HG03378 (cell line): ENCODE measurements around the gene SURF2.
"Not testable (repeated sequence)": the region's sequence is repeated elsewhere in the genome, so short reads cannot be mapped to it uniquely, and the experiment has no call there.

Source experiments
- ATAC-seq: cut with Tn5 transposase; IDR thresholded peaks from one replicate; pipeline ENCODE4 v1.9.1; 2021; ENCODE audit warnings: mild to moderate bottlenecking, moderate library complexity; ENCODE audit not compliant: unreplicated experiment

Gene SURF2

GRCh38 chr9:133356391-133357091 is at the start of gene SURF2, which contains the start of gene SURF1:
TSS of gene SURF2 (plus strand) at chr9:133356550. CDS start at chr9:133356593, 43 bp downstream.
TSS of gene SURF1 (minus strand) at chr9:133356487. CDS start at chr9:133356453, 34 bp downstream.
- no peak for ATAC-seq

GRCh38 chr9:133307301-133307700 is 49.0 kb upstream of the SURF2 start:
- ATAC-seq = no peak

DNA sequence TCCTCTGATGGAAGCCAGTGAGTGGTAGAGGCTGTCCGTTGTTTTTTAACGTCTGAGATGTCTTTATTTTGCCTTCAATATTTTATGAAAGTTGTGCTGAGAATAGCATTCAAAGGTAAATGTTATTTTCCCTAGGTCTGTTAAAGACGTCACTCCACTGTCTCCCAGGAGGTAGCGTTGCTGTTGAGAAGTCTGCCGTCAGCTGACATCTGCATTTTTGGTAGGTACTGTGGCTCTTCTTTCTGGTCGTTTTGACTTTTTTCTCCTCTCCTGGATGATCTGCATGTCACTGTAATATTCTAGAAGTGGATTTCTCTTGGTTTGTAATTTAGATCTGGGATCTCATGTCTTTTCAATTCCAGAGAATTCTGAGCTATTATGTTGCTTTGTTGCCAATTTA is 46.7 kb upstream of the SURF2 start:
- no peak for ATAC-seq

DNA sequence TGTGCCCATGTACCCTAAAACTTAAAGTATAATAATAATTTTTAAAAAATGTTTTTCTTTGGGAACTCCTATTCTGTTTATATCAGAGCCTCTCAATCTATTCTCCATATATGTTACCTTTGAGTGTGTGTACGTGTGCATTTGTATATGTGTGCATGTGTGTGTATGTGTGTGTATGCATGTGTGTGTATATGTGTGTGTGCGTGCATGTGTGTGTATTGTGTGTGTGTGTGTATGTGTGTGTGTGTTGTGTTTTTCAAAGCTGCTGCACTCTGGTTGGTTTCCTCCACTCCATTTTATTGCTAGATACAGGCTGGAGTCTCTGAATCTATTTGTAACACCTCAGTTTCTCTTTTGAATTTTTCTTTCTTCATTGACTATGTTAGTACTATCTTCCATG is 40.4 kb upstream of the SURF2 start:
- no peak for ATAC-seq

DNA sequence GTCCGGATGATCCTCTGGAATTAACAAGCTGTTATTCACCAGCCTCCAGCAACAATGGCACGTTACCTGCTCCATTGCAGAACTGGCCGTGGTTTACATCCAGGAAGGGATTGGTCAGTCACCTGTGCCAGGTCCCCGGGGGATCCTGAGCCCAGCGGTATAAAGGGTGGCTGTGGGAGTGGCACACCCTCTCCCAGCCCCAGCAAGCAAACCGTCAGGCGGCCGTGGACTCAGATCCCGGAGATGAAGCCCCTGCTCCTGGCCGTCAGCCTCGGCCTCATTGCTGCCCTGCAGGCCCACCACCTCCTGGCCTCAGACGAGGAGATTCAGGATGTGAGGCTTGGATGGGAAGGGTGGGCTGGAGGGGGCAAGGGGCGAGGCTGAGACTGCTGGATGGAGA is 38.8 kb upstream of the SURF2 start:
- not testable (repeated sequence) for ATAC-seq

DNA sequence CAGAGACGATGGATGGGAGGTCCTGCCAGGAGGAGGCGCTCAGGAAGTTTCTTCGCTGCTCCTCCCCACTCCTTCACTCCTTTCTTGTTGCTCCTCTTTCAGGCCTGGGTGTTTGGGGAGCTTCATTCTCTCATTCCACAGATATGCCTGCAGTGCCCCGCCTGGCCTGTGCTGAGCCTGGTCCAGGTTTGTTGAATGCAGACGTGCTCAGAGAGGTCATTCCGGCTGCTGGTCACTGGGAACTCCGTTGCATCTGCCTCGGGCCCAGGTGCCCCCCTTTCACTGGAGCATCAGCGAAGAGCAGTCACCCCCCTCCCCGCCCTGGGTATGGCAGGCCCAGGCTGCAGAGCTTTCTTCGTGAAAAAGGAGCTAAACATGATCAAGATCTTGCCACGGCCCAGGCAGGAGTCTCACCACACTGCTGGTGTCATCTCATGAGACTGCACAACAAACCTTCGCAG is 35.9 kb upstream of the SURF2 start:
- no peak for ATAC-seq

DNA sequence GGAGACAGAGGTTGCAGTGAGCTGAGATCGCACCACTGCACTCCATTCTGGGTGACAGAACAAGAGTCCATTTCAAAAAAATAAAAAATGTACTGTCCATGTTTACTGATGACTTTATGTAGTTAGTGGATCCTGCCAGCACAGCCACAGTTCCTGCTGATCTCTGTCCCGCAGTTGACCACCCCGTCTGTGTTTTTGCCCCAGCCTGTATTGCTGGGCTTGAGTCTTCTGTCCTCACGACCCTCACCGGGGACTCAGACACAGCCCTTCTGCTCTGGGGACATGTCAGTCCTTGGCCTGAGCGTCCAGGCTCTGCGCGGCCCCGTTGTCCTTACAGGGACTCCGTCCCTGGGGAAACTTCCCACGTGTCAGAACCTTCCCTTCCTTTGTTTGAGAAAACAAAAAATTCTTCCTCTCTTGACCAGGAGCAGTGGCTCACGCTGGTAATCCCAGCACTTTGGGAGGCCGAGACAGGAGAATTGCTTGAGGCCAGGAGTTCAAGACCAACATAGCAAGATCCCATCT is 34.9 kb upstream of the SURF2 start:
- no peak for ATAC-seq

- ATAC-seq = no peak
Observed at GRCh38 chr9:133322701-133323100, 33.6 kb upstream of the SURF2 start.

DNA sequence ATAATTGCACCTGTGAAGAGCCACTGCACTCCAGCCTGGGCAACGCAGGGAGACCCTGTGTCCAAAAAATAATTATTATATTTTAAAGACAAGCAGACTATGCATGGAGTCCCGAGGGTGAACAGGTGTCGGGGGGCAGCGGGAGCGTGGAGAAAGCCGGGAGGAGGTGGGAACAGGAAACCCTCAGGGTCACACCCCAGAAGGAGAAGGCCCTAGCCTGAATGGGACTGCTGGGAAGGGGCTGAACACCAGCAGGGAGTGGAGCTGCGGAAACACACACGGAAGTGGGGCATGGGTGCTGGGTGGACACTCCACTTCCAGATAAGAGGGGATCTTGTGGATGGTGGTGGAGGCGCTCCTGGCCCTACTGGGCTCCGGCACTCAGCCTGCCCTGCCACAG is 33.1 kb upstream of the SURF2 start:
- no peak for ATAC-seq

- ATAC-seq = no peak
Observed at GRCh38 chr9:133323991-133324703, 32.2 kb upstream of the SURF2 start.

DNA sequence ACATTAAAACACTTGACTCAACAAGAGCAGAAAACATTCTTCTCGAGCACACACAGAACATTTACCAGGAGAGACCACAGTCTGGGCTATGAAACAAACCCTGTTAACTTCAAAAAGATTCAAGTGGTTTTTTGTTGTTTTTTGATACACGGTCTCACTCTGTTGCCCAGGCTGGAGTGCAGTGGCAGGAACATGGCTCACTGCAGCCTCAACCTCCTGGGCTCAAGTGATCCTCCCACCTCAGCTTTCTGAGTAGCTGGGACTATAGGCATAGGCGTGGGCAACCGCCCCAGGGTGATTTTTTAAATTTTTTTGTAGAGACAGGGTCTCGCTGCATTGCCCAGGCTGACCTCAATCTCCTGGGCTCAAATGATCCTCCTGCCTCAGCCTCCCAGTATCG is 29.3 kb upstream of the SURF2 start:
- ATAC-seq = not testable (repeated sequence)

- ATAC-seq = no peak
Observed at GRCh38 chr9:133327834-133328484, 28.4 kb upstream of the SURF2 start.

- not testable (repeated sequence) for ATAC-seq
Observed at GRCh38 chr9:133329306-133330156, 26.8 kb upstream of the SURF2 start.

DNA sequence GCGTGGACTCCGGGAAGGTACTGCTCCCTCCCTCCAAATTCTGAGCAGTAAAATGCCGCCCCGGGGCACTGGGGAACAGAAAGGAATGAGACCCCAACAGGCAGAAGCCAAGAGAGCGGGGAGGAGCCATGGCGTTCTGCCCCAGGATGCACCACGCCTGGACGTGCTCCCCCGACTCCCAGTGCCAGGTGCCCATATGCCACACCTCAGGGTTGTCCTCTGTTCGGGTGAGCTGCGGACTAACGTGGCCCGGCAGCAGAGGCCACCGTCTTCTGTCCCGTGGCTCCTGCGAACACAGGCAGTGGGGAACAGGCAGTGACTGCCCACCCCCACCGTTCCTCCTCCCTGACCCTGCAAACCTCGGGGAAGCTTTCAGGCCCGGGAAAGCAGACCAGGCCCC is 25.1 kb upstream of the SURF2 start:
- ATAC-seq = no peak

DNA sequence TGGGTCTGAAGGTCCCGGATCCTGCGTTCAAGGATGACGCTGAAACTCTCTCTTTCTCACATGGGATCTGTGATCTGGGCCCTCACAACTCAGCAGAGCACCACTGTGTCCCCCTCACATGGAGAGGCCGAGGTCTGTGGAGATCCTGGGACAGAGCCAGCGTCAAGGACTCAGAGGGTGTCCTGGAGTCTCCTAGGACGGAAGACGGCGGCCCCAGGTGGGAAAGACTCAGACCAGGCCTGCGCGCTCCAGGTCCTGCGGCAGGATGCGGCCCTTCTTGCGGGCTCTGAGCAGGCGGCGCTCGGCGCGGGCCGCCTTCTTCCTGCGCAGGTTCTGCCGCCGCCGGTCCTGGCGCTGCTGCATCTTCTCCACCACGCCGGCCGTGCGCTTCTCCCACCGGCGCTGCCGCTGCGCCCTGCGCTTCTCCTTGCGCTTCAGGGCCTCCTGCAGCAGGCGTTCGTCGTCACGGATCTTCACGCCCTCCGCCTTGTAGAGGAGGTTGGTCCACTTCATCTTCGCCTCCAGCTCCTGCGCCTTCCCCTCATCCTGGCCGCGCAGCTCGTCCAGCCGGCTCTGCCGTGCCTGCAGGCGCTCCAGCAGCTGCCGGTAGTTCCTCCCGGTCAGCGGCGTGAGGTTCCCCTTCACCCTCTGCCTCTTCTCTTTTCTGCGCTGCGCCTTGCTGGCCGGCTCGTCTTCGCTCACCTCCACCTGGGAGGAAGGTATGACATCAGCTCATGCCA is 24.5 kb upstream of the SURF2 start:
- no peak for ATAC-seq

DNA sequence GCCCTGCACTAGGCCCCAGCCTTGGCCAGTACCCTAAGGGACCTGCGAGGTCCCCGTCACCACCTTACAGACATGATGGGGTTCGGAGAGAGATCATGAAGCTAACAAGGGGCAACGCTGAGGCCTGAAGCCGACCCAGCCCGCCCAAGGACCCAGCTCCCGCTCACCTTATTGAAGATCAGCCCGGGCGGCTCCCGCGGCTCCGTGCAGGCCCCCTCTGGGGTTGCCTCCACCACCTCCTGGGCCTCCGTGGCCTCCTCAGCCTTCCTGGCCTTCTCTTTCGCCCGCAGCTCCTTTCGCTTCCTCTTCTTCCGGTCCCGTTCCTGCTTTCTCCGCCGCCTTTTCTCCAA is 24.0 kb upstream of the SURF2 start:
- no peak for ATAC-seq

DNA sequence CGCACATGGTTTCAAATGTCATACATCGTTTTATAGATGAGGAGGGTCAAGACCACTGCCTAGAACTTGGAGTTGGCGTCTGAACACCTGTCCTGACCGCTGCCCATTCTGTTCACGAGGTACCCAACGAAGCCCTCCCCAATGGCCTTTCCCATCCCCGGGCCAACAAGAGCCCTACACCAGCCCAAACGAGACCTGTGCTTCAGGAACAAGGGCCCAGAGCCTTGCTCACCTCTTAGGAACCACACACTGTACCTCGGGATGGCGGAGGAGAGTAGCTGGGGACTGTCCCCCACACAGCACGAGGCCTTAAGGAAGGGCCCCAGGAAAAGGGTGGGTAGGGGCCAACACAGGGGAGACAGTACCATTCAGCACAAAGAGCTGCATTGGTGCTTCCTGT is 23.3 kb upstream of the SURF2 start:
- no peak for ATAC-seq

DNA sequence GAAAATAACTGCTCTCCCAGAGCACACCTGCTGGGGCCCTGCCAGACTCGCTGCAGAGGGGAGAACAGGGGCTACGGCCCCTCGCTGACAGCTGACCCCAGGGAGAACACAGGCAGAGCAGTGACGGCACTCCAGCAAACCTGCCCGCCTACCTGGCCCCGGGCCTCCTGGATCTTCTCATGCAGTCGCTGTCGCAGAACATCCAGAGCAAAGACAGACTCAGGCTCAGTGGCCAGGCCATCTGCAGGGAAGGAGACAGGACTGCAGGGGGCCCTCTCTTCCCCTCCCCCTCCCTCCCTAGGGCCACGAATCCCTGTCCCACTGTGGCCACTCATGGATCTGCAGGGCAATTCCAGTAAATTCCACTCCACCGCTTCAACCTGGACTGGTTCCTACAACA is 22.8 kb upstream of the SURF2 start:
- no peak for ATAC-seq

DNA sequence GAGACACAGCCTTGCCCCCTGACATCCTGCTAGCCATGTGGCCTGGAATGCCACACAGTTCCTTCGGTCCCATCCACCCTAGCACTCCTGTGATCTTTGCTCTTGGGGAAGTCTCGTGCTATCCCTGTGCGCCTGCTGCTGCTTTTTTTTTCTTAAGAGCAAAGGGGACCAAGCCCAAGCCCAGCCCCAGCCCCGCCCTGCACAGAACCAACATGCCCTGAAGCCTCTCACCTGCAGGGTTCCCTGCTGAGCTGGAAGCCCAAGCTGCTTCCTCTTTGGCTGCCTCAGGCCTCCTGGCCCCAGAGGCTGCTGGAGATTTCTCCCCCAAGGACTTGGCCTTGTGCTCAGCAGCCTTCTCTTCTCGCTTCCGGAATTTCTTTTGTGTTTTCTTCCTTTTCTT is 22.2 kb upstream of the SURF2 start:
- no peak for ATAC-seq

- not testable (repeated sequence) for ATAC-seq
Observed at GRCh38 chr9:133334888-133335287, 21.5 kb upstream of the SURF2 start.
